Activated T-cell treated with anti-CD3 and anti-CD28 coated beads for 1 hour (primary cell): ENCODE measurements around the gene RNU6-1.

Experiments
- DNase-seq: peaks from one replicate; pipeline ENCODE4 v3.0.0-alpha.2; 2020; ENCODE audit warnings: low read depth

RNU6-1 gene

DNA sequence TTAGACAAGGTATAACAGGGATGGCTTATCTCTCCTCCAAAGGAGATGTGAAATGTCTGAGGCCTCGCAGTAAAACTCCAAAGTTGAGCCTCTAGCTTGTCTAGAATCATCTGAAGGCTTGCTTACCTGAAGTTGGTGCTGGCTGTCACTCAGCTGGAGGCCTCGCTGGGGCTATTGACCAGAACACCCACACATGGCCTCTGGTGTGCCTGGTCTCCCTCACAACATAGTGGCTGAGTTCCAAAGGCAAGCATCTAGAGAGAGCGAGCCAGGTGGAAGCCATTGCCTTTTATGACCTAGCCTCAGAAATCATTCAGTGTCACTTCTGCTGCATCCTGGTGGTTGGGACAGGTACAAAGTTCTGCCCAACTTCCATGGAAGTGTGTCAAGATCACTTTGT lies 17.4 kb upstream of the RNU6-1 start:
- no peak for DNase-seq

- DNase-seq = no peak
Observed at GRCh38 chr15:67855842-67856241, 16.0 kb upstream of the RNU6-1 start.

- DNase-seq = no peak
Observed at GRCh38 chr15:67854358-67854757, 14.5 kb upstream of the RNU6-1 start.

- DNase-seq = no peak
Observed at GRCh38 chr15:67853454-67853853, 13.6 kb upstream of the RNU6-1 start.

DNA sequence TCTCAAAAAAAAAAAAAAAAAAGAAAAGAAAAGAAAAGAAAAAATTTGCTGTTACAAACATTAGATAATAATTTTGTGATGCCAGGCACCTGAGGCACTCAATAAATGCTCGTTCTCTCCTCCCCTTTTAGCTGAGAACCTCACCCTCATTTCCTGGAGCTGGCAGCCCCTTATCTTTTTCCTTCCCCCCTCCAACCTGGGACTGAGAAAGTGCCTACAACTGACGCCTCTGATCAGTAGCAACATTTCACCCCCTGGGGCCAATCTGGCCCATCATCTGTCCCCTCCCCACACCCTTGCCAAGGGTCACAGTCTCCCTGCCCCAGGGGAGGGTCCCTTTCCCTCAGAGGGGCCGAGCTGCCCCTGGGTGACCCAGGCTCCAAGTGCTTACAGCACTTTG lies 12.6 kb upstream of the RNU6-1 start:
- DNase-seq = no peak

GRCh38 chr15:67850994-67851571 lies 11.2 kb upstream of the RNU6-1 start:
- DNase-seq = no peak

DNA sequence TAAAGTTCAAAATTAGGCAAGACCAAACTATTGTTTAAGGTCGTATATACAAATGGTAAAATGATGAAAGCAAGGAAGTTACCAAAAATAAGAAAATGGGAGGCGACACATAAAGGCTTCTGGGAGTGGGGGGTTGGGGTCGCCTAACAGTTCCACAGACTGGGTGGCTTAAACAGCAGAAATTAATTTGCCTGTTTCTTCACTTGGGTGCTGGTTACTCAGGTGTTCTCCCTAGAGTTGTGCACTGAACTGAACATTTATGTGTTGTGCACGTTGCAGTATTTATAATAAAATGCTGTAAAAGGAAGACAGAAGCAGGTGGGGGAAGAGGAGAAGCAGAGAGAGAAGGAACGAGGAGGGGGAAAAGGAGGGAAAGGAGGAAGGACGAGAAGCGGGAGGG lies 10.5 kb upstream of the RNU6-1 start:
- no peak for DNase-seq

- DNase-seq = no peak
Observed at GRCh38 chr15:67849538-67849937, 9.7 kb upstream of the RNU6-1 start.

DNA sequence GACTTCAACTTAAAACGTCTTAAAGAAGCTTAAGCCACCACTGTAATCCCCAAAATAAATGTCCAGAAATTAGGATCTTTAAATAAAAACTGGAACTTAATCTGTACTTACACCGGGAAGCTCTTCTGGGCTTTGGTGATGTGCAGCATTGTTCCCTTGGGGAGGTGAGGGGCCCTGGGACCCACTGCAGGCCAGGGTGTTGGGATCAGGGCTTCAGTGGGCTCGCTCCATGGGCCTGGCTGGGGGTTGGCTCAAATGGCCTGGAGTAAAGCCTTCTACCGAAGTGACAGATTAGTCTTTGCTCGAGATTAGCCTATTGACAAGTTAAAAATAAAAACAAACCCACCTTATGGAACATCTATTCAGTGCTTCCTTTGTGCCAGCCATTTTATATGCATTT lies 6.1 kb upstream of the RNU6-1 start:
- no peak for DNase-seq

DNA sequence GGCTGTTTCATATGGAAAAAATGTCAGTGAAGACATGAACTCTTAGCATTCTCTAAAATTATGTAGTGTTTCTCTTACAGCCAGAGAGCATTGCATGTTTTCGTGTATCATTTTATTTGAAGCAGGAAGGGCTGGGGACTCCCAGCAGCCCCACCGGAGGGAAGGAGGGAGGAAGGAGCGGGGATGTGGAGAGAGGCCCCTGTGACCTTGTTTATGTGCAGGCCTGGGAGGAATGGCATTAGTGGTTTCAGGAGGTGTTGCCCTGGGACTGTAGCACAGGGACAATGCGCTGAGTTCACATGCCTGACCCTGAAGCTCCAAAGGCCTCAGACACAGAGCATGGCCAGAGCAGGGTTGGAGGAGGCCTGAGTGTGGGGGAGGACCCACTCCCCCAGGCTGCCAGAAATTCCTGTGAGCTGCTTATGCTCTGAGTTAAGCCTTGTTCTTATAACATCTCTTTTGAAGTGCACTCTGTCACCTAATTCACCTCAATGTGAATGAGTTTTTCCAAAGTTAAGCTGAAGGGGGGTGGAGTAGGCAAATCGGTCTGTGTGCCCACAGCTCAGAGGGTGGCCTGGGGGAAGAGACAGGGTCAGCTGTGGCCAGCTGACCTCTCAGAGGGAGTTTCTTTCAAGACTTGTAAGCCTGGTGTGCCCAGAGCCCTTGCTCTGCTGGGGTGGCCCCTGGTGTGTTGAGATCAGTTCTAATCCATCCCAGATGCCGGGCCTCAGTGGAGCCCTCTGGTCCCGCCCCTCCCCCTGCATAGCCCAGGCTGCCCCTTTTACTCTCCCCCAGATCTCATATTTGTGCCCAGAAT lies 3.9 kb upstream of the RNU6-1 start:
- no peak for DNase-seq

DNA sequence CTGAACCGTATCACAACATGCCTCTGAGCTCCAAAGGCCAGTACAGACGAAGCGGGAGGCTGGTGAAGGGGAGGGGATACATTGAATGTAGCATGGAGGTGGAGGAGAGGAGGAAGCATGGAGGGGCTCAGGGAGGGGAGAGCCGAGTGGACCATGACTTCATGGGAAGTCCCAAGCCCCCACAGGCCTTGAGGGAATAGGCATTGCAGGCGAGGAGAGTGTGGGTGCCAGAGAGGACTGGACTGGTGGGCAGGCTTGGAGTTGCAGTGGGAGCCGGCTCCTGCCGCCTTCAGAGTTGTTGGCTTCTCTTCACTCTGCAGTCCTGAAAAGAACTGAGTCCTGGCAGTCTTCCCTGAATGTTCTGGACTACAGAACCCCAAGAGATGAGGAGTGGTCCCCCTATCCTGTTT lies 3.3 kb upstream of the RNU6-1 start:
- no peak for DNase-seq

DNA sequence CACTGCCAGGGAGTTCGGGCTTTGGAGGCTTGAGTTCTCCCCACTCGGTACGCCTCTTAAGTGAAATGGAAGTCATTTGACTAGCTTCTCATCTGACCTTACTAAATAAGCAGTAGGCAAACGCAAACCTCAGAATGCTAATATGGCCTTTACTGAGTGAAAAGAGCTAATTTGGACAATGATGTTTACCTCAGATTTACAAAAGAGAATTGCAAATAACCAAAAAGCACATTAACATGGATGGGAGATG lies 1.6 kb upstream of the RNU6-1 start:
- no peak for DNase-seq

GRCh38 chr15:67840749-67841512 lies 1.1 kb upstream of the RNU6-1 start:
- DNase-seq = no peak

- no peak for DNase-seq
Observed at GRCh38 chr15:67839499-67839928, 331 bp downstream of the RNU6-1 start.

DNA sequence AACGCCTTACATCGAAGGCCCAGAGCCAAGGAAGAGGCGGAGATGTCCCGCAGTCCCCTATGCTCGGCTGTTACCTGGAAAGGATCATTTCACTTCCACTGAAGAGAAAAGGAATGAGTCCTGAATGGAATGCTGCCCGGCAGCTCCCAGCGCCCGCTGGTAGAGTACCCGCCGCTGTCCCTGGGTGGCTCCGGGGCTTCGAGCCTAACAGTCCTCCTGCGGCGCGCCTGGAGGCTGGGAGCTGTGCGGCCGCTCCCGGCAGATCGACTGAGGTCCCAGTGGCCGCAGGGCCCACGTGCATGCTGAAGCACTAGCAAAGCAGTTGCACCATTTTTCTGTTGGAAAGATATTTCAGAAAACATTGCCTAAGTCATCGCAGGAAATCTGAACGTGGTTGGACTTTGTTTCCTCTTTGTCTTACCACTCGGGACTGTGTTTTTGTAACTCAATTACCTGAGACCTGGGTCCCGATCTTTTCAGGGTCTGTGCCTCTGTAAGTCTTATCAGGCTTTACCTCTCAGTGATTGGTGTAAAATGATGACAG lies 984 bp downstream of the RNU6-1 start:
- no peak for DNase-seq

GRCh38 chr15:67836955-67837354 lies 2.9 kb downstream of the RNU6-1 start:
- DNase-seq = no peak

GRCh38 chr15:67836477-67836876 lies 3.4 kb downstream of the RNU6-1 start:
- DNase-seq = no peak

- DNase-seq = no peak
Observed at GRCh38 chr15:67836134-67836455, 3.8 kb downstream of the RNU6-1 start.

GRCh38 chr15:67835297-67836133 lies 4.3 kb downstream of the RNU6-1 start:
- no peak for DNase-seq

DNA sequence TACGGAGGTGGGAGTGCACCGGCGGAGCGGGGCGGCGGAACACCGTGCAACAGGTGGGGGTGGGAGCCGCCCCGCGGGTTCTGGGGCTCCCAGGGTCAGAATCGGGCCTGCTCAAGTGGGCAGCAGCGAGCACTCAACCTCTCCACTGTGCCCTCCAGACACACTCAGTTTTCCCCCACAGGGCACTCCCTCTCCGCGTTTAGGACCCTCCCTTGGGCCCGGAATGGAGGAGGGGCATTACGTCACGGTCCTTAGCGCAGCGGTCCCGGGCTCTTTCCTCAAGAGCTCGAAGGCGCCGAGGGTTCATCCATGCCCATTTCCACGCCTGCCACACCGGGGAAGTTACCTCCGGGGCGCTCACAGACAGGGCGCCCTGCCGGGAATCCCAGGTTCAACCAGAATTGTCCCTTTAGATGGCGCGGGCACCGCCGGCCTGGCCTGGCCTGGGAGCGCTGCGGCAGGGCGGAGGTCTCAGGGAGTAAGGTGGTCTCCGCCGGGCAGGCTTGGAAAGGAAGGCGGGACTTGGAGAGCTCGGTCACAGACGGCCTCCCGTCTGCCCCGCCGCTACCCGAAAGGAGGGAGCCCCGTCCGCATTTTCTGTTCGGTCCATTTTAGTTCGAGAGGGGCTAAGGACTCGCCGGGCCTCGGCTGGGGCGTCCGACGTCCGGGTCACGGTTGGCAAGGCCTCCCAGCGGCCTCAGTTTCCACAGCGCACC lies 5.1 kb downstream of the RNU6-1 start:
- DNase-seq = no peak

DNA sequence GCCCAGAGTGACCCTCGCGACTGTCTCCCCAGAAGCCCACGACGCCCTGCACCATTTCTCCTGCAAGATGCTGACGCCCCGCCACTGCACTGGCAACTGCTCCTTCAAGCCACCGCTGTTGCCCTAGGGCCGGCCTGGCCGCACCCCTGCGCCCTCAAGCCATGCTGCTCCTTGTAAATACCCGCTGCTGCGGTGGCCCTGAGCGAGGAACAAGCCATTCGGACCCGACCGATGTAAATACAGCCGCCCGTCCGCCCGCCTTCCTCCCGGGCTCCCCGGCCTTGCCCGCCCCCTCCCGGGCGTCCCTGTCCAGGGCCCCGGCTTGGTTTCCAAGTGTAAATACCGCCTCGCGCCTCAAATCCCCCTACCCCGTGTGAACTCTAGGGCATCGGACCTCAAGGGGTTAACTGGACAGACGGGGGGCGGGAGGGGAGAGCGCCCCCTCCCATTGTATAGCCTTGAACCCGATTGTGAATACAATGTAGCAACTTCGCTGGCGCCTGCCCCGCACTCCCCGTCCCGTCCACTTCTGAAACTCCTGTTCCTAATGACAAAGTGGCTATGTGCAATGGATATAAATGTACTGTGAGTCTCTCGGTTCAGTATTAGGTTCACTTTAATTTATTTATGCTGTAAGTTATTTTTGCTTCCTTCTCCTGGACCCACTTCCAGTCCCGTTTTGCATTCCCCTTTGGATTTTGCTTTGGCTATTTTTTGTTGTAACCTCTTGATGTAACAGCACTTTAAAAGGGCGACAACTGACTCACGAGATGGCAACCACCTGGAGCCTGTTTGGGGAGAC lies 5.9 kb downstream of the RNU6-1 start:
- DNase-seq = no peak
